HG03439 (cell line): ENCODE data around the gene RETREG1.
"Not testable (repeated sequence)": the region's sequence is repeated elsewhere in the genome, so short reads cannot be mapped to it uniquely, and the experiment has no call there.

ENCODE experiments used
- ATAC-seq: cut with Tn5 transposase; IDR thresholded peaks from one replicate; pipeline ENCODE4 v1.9.1; 2021; ENCODE audit warnings: mild to moderate bottlenecking, moderate library complexity; ENCODE audit not compliant: unreplicated experiment

RETREG1 gene

DNA sequence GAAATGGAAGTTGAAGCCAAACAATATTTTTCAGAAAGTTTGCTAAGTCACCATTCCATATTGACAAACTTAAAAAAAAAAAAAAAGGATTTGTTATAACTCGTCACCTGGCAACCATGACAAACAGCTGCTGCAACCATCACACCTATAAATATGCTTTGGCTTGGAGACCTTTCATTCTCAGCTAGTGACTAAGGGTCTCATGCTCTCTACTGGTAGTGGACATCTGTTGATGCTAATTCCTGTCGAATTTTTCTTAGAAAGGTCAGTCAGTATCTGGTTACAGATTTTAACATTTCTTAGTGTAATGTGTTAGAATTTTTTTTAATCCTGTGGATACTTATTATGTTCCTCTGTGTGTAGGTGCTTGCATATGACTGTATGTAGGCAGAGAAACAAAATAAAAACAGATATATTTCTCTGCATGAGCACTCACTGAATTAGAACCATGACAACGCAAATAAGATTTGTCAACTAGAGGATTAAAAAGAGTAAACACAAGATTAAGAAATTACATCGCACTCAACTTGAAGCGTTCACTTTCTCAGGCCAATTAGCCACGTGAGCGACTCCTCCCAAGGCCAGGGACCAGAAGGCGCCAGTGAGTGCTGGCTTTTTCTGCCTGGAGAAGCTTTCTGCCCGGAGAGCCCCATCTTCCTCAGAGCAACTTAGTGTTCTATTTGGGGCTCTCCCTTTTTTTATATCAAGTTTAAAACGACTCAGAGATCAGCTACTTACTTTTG is 124.2 kb downstream of the RETREG1 start:
- no peak for ATAC-seq

DNA sequence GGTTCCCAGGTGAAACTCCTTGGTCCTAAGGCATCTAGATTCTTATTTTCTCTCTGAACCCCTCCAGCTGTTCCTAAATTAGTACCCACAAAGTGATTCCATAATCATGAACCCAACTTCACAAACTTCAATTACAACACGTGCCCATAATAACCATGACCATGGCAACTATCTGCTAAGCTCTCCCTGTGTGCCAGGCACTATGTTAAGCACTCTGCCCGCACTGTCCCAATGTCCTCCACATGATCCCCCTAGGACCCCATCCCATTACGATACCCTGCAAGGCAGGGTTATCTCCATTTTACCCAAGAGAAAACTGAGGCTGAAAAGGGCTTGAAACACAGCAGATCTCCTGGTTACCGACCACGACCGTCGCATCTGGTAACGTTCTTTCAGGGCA is 125.9 kb downstream of the RETREG1 start:
- ATAC-seq, result no peak

DNA sequence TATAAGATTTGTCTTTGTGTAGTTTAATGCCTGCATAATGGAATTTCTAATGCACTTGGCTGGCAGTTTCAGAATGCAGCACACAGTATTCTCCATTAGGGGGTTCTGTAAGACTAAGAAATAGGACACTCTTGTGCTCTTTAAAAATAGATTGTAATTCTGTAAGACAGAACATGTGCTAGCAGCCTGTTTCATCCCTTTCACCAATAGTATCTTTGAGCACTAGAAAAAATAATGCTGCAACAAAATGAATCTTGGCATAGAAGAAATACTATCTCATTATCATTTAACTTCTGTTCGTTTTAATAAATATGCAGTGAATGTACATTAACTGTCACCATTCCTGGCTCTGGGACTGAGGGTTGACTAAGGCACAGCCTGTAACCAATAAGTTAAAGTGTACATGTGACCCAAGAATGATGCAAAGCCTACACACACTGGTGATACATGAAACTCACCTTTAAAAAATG is 127.4 kb downstream of the RETREG1 start:
- peak; percentile 71 for ATAC-seq

DNA sequence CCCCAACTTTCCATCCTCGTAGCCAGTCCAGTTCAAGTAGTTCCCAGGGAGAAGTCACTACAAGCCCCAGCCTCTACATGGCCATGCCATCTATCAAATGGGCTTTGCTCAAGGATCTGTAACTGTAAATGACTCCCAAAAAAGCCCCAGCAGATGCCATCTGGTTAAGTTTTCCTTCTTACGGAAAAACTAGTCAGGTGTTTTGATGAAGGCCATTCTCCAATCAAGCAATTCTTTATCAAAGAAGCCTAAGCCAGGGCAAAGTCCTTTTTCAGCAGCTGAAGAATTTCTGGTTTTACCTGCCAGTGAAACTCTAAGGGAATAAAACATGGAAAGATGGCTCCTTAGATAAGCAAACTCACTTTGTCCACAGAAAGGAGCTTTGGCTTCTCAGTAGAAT is 129.3 kb downstream of the RETREG1 start:
- ATAC-seq, result no peak

DNA sequence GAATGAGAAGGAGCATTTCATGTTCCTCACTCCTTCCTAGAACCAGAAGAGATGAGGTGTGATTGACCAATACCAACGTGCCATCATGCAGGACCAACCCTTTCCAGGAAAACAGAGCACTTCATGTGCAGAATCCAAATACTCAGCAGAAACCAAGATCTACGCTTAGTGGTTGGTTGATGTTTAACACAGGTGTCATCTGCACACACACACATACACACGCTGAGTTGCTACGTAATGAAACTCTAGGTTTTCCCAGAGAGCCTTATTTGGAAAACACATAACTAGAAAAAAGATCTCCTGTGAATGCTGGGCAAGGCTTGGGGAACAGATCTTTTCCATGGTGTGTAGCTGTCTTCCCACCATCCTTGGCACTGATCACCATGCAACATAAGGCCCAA is 130.1 kb downstream of the RETREG1 start:
- ATAC-seq, result no peak

DNA sequence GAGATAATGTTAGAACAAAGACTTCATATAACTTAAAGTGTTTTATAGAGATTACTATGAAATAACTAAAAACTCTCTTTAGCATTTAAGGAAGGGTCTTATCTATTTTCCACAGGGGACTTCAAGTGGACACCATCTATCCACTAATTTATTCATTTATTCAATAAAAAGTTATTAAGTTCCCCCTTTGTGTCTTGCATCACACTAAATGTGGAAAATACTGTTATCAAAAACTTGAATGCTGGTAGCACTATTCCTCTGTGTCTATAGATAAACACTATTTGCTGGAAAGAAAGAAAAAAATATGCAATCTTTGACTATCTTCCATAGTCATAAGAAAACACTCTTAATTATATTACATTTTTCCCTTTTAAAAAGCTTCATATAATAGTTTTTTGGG is 131.1 kb downstream of the RETREG1 start:
- ATAC-seq, result no peak

DNA sequence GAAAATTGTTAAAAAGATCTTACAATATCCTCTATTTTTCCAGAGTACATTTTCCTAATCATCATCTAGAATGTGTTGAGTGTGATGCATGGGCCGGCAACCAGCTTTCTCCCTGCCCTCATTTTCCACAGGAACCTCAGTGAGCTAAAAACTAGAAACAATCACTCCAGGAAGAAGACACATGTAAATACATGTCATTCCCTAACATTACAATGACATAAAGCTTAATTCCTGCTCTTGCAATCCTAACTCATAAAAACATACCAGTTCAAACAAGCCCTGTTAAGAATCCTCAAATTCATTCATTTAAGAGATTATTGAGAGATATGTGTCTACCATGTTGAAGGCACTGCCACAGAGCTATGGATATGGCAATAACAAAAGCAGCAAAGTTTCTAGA is 132.7 kb downstream of the RETREG1 start:
- ATAC-seq, result no peak

DNA sequence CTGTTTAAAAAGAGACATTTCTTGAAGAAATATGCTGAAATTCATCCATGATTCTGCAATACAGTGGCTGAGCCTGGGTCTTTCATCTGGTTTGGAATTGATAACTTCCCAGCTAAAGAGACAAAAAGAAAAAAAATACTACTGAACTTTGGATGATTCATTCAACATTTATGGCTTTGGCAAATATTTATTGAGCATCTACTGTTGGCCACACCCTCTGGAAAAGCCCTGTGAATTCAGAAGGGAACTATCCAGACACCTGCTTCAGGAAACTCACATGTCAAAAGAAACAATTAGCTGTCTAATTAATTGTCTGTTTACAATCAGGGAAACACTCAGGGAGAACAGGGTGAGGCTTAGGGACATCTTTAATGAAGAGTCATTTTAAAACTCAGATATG is 133.4 kb downstream of the RETREG1 start:
- no peak for ATAC-seq

DNA sequence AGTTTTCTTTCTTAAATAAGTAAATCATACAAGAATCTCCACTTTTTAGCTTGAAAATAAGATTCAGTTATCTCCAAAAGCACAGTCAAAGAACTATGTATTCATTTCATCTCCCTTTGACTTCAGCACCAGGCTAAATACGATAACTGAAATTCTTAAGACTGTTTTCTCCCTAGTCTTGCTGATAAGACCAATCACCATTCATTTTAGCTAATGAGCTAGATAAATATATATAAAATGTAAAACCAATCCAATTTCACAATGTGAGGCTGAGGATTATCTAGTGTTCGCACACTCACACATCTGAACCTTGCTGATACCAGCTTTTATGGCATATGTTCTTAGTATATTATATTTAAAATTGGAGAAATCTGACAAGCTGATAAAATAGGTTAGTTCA is 133.9 kb downstream of the RETREG1 start:
- no peak for ATAC-seq

DNA sequence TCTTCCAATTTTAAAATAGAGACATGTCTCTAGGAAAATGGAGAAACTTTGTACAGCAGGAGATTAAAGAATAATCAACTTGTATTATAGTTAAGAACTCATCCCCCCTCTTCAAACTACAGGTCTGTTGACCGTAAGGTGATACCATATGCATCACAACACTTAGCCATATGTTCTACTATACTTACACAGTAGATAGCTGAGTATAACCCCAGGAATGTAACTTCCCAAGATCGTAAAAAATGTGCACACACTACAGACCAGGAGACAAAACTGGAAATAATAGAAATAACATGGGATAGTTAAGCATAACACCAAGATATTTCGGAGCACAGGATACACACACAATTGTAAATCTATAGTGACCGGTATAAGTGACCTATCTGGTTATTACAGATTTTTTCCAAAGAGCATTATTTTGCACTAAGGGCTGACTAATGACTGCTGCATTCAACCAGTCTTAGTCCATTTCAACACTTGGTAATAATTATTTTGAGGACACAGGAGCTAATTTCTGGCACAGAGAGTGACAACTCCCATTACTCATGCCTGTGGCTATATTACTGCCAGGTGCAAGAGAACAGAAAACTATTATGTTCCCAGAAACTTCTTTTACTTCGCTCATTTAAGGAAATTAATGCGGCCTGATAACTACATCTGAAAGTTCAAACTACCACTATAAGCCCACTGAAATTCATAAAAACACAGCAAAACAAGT is 135.8 kb downstream of the RETREG1 start:
- no peak for ATAC-seq

DNA sequence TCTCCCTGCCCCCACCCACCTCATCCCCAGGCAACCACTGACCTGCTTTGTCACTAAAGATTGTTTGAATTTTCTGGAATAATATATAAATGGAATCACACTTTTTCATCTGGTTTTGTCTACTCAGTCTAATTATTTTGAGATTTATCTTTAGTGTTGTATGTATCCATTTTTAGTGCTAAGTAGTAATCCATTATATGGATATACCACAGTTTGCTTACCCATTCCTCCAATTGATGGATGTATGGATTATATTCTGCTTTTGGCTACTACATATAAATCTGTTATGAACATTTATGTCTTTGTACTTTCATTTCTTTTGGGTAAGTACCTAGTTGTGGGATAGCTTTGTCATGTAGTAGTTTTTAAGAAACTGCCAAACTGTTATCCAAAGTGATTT is 136.7 kb downstream of the RETREG1 start:
- no peak for ATAC-seq

DNA sequence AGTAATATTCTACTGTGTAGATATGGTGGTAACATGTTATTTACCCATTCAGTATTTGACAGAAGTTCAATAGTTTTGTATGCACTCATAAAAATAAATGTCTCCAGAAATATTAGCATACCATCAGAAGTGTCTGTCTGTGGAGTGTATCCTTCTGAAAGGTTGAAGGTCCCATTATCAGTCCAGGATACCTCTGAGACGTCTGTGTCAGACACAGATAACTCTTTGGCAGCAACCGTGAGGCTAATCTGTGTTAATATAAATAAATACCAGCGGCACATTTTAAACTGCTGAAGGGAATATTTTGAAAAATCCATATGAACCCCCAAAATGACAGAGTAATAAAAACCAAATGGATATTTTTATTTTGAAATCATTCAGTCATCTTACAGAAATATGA is 139.3 kb downstream of the RETREG1 start:
- no peak for ATAC-seq

DNA sequence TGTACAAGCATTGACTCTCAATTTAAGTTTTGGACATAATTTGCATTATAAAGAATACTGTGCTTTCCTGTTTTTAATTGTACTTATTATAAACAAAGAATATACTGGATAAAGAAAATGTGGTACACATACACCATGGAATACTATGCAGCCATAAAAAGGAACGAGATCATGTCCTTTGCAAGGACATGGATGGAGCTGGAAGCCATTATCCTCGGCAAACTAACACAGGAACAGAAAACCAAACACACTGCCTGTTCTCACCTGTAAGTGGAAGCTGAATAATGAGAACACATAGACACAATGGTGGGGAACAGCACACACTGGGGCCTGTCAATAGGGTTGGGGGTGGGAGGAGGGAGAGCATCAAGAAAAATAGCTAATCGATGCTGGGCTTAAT is 140.4 kb downstream of the RETREG1 start:
- ATAC-seq, result not testable (repeated sequence)

DNA sequence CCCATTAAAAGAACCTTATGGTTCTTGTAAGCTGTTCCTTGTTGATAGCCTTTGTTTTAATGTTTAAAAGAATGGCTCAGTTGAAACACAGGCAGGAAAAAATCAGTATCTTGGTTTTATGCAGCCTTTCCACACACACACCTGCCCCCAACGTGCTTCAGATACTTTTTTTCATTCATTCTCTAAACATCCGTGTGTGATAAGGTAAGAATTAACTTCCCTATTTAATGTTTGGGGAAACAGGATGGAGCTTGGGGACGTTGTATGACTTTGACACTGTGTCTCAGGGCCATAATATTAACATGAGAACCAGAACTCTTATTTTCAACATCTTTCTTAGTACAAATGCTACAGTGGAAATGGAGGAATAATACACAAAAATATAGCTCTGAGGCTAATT is 145.4 kb downstream of the RETREG1 start:
- ATAC-seq, result no peak

DNA sequence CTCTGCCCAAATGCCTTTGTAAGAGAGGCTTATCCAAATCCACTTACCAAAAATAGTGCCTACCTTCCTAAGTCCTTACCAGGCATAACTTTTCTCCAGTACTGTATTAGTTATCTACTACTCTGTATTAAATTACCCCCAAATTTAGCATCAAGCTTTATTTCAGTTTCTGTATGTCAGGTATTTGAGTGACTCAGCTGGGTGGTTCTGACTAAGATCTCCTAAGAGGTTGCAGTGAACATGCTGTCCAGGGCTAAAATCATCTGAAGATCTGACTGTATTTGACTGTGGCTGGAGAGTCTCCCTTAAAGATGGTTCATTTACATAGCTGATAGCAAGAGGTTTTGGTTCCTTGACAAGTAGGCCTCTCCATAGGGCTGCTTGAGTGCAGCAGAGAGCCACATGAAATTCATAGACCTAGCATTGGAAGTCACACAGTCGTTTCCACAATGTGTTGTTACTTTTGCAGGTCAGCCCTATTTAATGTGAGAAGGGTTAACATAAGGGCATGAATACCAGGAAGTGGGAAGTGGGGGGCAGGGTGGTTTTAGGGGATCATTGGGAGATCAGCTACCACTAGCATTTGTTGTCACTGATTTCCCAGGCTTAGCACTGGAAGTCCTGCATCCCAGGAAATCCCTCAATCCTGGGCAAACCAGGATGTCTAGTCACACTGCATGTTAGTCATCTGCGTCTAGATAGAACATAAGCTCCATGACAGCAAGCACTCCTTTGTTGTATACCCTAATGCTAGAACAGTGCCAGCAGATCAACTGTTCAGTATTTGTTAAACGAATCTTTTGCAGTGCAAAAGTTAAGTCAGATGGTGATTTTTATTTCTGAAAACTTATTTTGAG is 149.2 kb downstream of the RETREG1 start:
- ATAC-seq, result peak; percentile 78

DNA sequence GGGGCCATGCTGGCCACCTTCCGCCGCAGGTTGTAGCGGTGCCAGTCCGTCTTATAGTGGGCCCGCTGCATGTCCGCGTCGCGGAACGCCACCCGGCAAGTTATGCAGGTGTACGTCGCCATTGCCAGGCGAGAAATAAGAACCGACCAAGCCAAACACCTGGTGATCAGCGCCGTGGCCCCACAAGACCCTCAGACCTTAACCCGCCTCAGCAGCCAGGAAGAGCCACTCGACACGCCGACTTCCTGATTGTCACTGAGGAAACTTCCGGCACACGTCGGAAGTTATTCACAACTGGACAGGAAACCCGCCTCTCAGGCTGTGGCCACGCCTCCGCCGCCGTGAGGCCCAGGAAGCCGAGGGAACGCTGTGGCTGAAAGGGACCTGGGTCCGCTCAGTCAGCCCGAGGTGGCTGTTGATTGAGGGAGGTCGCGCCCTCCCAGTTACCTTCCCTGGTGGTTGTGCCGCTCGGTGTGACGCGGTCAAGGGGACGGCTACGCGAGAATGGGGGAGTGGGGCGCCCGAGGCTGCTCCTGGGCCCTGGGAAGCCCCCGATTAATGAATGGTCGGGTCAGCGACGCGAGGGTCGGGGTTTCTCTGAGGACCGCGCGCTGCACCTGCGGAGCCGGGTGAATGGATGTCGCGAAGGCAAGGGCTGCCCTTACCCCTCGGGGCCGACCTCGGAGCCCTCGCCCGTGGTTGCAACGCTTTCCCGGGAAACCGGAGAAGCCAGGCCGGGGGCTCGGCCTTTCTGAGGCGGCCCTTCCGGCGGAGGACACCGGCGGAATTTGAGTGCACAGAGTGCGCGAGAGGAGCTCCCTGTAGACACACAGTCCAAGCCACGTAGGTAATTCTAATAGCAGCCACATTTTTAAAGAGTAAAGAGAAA is 151.0 kb downstream of the RETREG1 start, which contains the start of gene ZNF622:
TSS of gene ZNF622 (minus strand) at position 257 of the 889 bp plus-strand sequence. CDS start at position 122, 135 bp downstream.
- peak; percentile 83 for ATAC-seq

DNA sequence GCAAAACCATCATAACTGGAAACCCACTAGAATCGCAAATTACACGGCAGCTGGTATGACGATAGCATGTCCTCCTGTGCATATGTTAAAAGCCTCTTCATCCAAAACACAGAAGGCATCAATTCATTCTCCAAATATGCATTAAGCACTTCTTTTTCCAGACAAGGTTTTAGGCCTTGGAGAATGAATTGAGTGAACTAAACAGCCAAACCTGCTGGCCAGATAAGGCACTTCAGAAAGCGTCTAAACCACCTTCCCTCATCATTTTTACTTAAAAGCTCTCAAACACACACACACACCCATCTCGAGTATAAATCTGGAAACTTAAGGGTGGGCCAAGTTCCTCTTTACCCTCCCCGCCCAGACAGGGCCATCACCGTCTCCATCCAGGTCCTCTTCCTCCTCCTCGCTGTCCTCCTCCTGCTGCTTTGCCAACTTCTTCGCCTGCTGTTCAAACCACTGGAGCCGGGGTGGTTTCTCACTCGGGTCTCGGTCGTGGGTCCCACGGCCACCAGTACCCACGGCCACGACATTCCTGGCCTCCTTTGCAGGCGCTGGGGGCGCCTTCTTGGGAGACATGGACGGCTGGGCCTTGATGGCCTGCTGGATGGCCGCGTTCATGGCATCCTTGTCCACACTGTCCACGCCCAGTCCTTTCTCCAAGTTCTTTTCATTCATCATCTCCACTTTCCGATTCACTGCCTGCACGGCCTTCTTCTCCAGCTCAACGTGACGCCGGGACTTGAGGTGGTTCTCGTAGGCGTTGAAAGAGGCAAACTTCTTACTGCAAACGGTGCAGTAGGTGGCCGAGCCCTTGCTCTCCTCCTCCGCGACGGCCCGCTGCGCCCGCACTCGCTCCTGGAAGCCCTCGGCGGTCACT is 151.9 kb downstream of the RETREG1 start:
- no peak for ATAC-seq

DNA sequence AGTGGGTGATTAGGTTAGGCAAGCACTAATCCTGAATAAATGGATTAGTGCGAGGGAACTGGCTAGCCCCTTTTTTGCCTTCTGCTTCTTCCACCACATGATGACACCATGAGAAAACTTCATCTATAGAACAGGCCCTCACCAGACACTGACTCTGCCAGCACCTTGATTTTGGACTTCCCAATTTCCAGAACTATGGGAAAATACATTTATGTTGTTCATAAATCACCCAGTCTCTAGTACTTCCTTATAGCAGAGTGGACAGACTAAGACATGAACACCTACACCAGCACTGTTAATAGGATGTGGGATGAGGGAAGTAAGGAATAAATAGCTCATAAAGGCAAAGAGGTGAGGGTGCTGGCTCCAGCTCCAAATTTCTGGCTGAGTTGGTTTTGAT is 152.6 kb downstream of the RETREG1 start:
- no peak for ATAC-seq

DNA sequence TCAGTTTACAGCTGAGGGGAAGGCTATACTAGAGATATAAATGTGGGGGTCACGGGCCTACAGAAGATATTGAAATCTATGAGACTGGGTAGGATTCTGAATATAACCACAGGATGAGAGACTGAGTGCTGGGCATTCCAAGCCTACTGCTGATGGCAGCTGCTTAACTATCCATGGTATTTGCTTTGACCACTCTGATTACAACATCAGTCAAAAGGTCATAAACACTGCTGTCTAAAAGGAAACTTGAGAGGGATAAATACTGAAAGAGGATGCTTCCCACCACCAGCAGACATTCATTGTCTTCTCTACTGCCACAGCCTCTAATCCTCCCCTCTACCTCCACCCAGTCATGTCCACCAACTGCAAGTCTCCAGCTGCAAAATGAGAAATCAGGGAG is 155.0 kb downstream of the RETREG1 start:
- ATAC-seq, result no peak
